NCI-H146 (cell line): ENCODE results near the gene ACHE.

Experiments
- DNase-seq: peaks from one replicate; lab custom pipeline; 2025; lab: John Stamatoyannopoulos, UW

The ACHE gene

DNA sequence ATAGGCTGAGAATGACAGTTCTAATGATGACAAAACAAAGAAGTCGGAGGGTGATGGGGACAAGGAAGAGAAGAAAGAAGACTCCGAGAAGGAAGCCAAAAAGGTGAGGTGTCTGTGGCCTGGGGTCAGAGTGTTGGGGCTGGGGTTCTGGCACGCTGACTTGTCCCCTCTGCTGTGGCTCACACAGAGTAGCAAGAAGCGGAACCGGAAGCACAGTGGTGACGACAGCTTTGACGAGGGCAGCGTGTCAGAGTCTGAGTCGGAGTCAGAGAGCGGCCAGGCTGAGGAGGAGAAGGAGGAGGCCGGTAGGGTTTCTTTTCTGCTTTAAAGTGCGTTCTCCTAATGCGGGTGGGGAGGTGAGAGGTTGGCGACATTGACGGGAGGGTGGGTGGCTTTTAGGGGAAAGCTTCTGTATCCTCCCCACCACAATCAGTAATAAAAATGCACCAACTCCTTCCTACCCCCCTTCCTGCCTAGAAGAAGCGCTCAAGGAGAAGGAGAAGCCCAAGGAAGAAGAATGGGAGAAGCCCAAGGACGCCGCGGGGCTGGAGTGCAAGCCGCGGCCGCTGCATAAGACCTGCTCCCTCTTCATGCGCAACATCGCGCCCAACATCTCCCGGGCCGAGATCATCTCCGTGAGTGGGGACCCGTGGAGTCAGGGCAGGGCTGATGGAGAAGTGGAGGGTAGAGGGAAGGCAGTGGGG lies 10.8 kb downstream of the ACHE start:
- no peak for DNase-seq

DNA sequence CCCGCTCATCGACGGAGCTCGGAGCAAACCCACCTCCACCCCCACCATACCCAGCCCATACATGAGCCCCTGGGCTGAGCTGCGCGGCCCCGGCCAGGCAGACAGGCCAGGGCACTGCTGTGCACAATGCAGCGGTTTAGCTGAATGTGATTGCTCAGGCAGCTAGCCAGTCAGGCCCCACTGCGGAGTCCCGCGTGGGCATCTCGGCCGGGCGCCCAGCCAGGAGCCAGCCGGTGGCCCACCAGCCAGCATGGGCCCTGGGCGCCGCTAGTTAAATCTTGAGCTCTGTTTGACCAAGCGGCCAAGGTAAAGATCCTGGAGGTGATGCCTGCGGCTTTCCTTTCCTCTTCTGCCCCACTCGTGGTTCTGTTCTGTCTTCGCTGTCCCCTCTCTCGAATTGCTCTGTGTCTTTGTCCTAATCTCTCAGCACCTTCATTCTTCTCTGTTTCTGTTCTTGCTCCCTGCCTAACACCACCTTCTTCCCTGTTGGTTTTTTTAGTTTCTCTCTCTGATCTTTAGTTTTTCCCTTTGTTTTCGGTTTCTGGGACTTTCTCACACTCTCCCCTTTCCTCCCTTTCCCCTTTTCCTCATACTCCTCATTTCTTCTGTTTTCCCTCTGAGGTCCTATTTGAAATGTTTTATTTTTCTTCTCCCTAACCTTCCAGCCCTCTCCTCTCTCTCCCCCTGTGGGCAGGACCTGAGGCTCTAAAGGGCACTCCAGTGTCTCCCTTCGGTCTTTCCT lies 12.7 kb downstream of the ACHE start:
- no peak for DNase-seq

- no peak for DNase-seq
These were observed 13.5 kb downstream of the ACHE start for GRCh38 chr7:100882201-100882600.

GRCh38 chr7:100881136-100881535 lies 14.6 kb downstream of the ACHE start:
- no peak for DNase-seq

GRCh38 chr7:100880645-100881044 lies 15.0 kb downstream of the ACHE start:
- DNase-seq, result no peak

GRCh38 chr7:100879685-100880261 lies 15.9 kb downstream of the ACHE start:
- no peak for DNase-seq

DNA sequence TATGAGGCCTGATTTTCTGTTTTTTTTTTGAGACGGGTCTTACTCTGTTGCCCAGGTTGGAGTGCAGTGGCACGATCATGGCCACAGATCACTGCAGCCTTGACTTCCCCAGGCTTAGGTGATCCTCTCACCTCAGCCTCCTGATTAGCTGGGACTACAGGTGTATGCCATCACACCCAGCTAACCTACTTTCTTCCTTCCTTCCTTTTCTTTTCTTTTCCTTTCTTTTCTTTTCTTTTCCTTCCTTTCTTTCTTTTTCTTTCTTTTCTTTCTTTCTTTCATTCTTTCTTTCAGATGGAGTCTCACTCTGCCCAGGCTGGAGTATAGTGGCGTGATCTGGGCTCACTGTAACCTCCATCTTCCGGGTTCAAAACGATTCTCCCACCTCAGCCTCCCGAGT lies 17.0 kb downstream of the ACHE start:
- no peak for DNase-seq

DNA sequence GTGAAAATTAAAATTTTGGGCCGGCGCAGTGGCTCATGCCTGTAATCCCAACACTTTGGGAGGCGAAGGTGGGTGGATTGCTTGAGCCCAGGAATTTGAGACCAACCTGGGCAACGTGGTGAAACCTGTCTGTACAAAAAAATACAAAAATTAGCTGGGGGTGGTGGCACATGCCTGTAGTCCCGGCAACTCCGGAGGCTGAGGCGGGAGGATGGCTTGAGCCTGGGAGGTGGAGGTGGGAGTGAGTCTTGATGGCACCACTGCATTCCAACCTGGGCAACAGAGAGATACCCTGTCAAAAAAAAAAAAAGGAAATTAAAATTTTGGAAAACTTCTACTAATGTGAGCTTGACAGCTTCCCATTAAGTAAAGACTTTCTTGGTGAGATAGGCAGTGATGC lies 17.7 kb downstream of the ACHE start:
- no peak for DNase-seq

- peak; percentile 37 for DNase-seq
These were observed 20.3 kb downstream of the ACHE start for GRCh38 chr7:100875356-100875751.

DNA sequence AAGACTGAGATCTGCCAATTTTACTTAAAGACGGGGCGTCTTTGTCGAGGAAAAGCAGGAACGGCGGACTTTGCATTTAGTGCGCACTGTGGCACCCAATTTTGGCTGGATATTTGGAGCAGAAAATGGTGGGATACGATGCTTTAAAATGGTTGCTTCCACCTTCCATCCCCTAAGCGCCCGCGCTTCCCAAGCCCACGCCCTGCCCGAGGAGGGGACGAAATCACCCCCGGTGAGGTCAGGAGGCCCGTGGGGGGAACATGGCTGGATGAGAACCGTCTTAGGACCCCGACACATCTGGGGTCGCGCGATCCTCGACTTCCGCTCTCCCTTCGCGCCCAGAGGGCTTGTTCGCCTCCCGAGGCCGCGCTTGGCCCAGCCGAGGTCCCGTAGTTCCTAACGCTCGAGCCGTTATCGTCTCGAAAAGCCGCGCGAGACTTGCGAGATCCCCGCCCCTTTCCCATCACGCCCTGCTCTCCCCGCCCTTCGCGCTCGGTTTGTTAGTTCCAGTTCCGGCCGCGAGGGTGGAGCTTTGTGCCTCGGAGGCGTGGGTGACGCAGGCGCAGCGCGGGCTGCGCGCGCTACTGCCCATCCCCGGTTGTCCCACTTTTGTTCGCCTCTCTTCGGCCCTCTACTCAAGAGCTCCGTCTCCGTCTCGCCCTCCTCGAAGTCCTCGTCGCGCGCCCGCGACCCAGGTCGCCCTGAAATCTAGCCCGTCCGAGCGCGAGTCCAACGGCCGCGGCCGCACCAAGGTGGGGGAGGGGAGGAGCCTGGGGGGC lies 20.9 kb downstream of the ACHE start, which contains the start of gene SRRT:
Gene SRRT (plus strand): TSS at position 527 of the 779 bp plus-strand sequence. CDS start 488 bp downstream, outside the sequence.
- DNase-seq, result peak; percentile 98

- peak; percentile 61 for DNase-seq
These were observed 21.4 kb downstream of the ACHE start for GRCh38 chr7:100874300-100874576.

- DNase-seq, result no peak
These were observed 21.9 kb downstream of the ACHE start for GRCh38 chr7:100873599-100874299.

DNA sequence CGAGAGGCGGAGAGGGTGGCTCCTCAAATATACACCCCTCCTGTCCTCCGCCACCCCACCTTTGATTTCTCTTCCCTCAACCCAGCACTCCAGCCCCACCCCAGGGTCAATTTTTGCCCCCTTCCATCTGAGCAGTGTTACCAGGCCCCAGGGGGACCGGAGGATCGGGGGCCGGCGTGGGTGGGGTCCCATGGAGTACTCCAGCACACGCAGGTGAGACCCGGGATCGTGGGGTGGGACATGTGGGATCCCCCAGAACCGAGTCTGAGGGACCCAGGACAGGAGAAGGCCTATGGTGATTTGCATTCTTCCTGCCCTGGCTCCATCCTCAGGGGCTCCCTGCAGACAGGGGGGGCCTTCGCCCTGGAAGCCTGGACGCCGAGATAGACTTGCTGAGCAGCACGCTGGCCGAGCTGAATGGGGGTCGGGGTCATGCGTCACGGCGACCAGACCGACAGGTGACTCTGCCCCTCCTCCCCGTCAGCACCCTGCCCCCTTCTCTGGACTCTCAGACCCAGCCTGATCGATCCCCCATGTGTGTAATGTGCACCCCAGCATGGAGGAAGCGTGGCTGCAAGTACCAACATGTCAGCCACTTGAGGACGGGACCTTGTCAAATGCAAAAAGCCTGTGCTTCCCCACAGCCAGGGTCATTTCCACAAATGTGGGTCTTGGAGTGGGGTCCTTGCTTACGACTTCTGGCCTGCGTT lies 27.8 kb downstream of the ACHE start:
- DNase-seq, result no peak

DNA sequence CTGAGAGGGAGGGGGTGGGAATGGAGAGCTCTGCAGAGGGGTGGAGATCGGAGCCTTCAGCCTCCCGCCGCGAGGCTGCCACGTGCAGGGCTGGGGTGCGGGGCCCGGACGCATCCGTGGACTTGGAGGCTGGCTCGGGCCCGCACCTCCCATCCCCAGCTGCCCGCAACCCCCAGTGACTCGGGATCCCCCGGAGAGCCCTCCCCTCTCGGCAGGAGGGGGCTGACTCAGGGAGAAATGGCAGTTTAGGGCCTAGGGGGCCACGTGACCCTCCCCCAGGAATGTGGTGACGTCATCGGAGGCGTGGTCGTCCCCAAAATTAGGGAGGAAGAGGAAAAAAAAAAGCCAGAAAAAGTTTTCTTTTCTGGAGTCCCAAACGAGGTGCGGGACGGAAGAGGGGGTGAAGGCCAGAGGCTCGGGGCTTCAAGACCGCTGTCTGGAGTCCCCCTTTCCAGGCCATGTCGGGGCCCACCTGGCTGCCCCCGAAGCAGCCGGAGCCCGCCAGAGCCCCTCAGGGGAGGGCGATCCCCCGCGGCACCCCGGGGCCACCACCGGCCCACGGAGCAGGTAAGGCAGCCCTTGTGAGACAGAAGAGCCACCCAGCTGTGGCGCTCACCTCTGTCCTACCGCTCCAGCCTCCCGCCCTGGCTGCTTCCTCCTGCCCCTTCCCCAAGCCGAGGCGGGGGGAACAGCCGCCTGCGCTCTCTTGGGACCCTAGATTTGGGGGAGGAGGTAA lies 28.5 kb downstream of the ACHE start, which contains the start of gene TRIP6:
Gene TRIP6 (plus strand): TSS at position 348 of the 736 bp plus-strand sequence. CDS start 111 bp downstream, at position 459.
- DNase-seq, result no peak

DNA sequence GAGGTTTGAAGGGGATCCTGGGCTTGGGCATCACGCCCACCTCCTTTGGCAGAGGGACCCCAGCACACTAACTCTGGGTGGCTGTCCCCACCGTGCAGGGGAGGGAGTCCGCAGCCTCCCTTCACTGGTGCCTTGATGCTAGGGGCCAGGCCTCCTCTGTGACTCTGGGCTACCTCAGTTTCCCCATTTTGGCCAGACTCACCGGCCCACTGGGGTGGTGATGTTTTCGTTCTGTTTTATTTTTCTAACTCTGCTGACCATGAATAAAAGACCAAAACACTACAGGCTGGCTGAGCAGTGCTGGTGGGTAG lies 29.0 kb downstream of the ACHE start:
- DNase-seq, result no peak

DNA sequence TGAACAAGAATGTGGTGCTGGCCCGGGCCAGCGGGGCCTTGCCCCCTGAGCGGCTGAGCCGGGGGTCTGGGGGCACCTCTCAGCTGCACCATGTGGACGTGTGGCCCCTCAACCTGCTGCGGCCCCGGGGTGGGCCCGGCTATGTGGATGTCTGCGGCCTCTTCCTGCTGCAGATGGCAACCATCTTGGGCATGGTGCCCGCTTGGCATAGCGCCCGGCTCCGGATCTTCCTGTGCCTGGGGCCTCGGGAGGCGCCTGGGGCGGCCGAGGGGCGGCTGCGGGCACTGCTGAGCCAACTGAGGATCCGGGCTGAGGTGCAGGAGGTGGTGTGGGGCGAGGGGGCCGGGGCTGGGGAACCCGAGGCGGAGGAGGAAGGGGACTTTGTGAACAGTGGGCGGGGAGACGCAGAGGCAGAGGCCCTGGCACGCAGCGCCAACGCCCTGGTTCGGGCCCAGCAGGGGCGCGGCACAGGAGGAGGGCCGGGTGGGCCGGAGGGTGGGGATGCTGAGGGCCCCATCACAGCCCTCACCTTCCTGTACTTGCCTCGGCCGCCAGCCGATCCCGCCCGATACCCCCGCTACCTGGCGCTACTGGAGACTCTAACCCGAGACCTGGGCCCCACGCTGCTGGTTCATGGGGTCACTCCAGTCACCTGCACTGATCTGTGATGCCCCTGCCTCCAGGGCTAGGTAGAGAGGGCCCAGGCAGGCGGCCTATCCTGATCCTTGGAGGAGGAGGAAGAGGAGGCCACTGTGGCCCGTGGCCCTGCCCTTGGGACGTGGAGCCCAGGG lies 29.6 kb downstream of the ACHE start:
- no peak for DNase-seq

- no peak for DNase-seq
These were observed 30.2 kb downstream of the ACHE start for GRCh38 chr7:100865372-100865911.

DNA sequence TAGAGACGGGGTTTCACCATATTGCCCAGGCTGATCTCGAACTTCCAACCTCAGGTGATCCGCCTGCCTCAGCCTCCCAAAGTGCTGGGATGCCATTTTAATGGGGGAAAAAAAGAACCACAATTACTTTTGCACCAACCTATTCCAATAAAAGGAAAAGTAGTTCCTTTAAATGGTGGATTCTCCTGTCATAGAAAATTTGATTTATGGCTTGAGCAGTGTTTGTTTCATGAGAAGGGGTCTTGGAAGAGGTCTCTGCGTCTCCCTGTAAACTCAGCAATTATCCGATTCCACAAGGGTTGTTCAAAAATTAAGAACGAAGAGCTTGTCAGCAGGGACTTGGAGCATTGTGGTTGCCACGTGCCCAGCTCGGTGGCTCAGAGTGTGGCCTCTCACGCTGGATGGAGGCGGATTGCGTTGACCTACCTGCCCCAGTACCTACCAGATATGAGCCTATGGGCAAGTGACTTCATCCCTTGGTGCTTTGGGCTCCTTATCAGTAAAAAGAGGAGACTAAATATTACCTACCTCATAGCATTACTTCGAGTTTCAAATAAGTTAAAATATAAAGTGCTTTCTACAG lies 31.3 kb downstream of the ACHE start:
- DNase-seq, result no peak

- no peak for DNase-seq
These were observed 32.2 kb downstream of the ACHE start for GRCh38 chr7:100863406-100863950.
